Endothelial cell of umbilical vein (primary cell): ENCODE results near the gene AACS.

Source experiments
- EZH2 ChIP-seq: IDR thresholded peaks from 2 replicates; pipeline ENCODE4 v1.6.1; 2012; ENCODE audit warnings: borderline replicate concordance, low read depth, mild to moderate bottlenecking, moderate library complexity, low read length, inconsistent platforms; ENCODE audit not compliant: severe bottlenecking
- FOS ChIP-seq: IDR thresholded peaks from 2 replicates; pipeline ENCODE4 v1.6.1; 2011; ENCODE audit warnings: mild to moderate bottlenecking, low read length, moderate library complexity, borderline replicate concordance; ENCODE audit not compliant: insufficient read depth
- GATA2 ChIP-seq: IDR thresholded peaks from 2 replicates; pipeline ENCODE4 v1.7.0; 2011; ENCODE audit warnings: low read depth, mild to moderate bottlenecking, moderate library complexity, mixed read lengths, low read length; ENCODE audit not compliant: insufficient read length, insufficient read depth
- JUN ChIP-seq: IDR thresholded peaks from 2 replicates; pipeline ENCODE4 v1.6.1; 2011; ENCODE audit warnings: borderline replicate concordance, low read depth; ENCODE audit not compliant: insufficient read length, insufficient read depth
- MYC ChIP-seq: IDR thresholded peaks from one replicate; pipeline ENCODE4 v1.6.1; 2011; ENCODE audit warnings: mild to moderate bottlenecking, low read depth, low read length
- POLR2A ChIP-seq: IDR thresholded peaks from 2 replicates; pipeline ENCODE4 v1.6.1; 2012; ENCODE audit warnings: low read depth, mild to moderate bottlenecking, control low read depth, low read length
- POLR2AphosphoS5 ChIP-seq: IDR thresholded peaks from 2 replicates; pipeline ENCODE4 v1.6.1; 2012; ENCODE audit warnings: low read depth, mild to moderate bottlenecking, control low read depth, low read length, moderate library complexity; ENCODE audit not compliant: insufficient read depth
- TF ChIP-seq, protein P1 (sequence below), 2 donors: IDR thresholded peaks; 1 replicate in 1 of 2; 2 replicates in 1 of 2; pipeline ENCODE4 v1.5.1; 2011; ENCODE audit warnings: low read length in 2 of 2, mild to moderate bottlenecking in 2 of 2, moderate library complexity in 2 of 2, control low read depth in 1 of 2, inconsistent platforms in 1 of 2, low read depth in 1 of 2; ENCODE audit not compliant: insufficient read depth in 1 of 2; ENCODE audit errors: extremely low read depth in 1 of 2
- TF ChIP-seq, protein P2 (sequence below): IDR thresholded peaks from 2 replicates; pipeline ENCODE4 v1.6.1; 2011; ENCODE audit not compliant: insufficient read depth, insufficient read length

DNA sequence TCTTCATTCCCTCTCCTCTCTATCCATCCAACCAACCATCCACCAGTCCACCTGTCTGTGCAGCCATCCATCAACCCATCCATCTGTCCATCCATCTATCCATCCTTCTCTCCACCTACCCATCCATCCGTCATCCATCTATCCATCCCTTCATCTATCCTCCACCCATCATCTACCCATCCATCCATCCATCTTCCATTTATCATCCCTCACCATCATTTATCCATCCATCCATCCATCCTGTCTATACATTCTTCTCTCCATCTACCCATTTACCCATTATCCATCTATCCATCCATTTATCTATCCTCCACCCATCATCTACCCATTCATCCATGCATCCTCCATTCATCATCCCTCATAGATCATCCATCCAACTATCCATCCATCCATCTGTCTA lies 24.4 kb downstream of the AACS start:
- TF ChIP-seq, protein P1, sequence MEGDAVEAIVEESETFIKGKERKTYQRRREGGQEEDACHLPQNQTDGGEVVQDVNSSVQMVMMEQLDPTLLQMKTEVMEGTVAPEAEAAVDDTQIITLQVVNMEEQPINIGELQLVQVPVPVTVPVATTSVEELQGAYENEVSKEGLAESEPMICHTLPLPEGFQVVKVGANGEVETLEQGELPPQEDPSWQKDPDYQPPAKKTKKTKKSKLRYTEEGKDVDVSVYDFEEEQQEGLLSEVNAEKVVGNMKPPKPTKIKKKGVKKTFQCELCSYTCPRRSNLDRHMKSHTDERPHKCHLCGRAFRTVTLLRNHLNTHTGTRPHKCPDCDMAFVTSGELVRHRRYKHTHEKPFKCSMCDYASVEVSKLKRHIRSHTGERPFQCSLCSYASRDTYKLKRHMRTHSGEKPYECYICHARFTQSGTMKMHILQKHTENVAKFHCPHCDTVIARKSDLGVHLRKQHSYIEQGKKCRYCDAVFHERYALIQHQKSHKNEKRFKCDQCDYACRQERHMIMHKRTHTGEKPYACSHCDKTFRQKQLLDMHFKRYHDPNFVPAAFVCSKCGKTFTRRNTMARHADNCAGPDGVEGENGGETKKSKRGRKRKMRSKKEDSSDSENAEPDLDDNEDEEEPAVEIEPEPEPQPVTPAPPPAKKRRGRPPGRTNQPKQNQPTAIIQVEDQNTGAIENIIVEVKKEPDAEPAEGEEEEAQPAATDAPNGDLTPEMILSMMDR (IDR thresholded peaks at IDR 0.05; ENCODE audit: extremely low read depth in 1 of 2, insufficient read depth in 1 of 2, low read depth in 1 of 2, low read length in 2 of 2), result no peak
- no peak for TF ChIP-seq POLR2AphosphoS5
- TF ChIP-seq, protein P2, sequence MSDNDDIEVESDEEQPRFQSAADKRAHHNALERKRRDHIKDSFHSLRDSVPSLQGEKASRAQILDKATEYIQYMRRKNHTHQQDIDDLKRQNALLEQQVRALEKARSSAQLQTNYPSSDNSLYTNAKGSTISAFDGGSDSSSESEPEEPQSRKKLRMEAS, result no peak
- TF ChIP-seq MYC, result no peak
- no peak for TF ChIP-seq POLR2A
- TF ChIP-seq GATA2, result no peak
- TF ChIP-seq EZH2, result no peak
- no peak for TF ChIP-seq FOS
- no peak for TF ChIP-seq JUN
